SK-N-MC (cell line): Measurements from ENCODE around the gene TRMT10C.
"Not testable (repeated sequence)": the region's sequence is repeated elsewhere in the genome, so short reads cannot be mapped to it uniquely, and the experiment has no call there.

ENCODE experiments used
- DNase-seq: peaks from one replicate; pipeline ENCODE4 v3.0.0-alpha.2; 2011; ENCODE audit warnings: low read depth, low spot score
- H3K27ac ChIP-seq: fragments of 200-600 bp; sonication (generic); 2 replicates; pipeline ENCODE4 v1.5.1; 2016; ENCODE audit warnings: mixed run types
- H3K36me3 ChIP-seq: fragments of 200-600 bp; sonication (generic); 2 replicates; pipeline ENCODE4 v1.6.1; 2017; ENCODE audit warnings: antibody characterized with exemption, low read length, mixed read lengths; ENCODE audit not compliant: insufficient read depth
- H3K4me3 ChIP-seq: fragments of 200-600 bp; sonication (generic); 2 replicates; pipeline ENCODE4 v1.5.1; 2016
- H3K9ac ChIP-seq: fragments of 200-600 bp; sonication (generic); 2 replicates; pipeline ENCODE4 v1.8.0; 2017; ENCODE audit warnings: mixed run types, mixed read lengths; ENCODE audit not compliant: insufficient read length
- H3K9me3 ChIP-seq: fragments of 200-600 bp; sonication (generic); 2 replicates; pipeline ENCODE4 v1.6.1; 2017; ENCODE audit warnings: low read depth, mild to moderate bottlenecking, antibody characterized with exemption, low read length, moderate library complexity, mixed read lengths
- EZH2 ChIP-seq: fragments of 200-600 bp; sonication (generic); IDR thresholded peaks from one replicate; pipeline ENCODE4 v1.6.1; 2017; ENCODE audit warnings: antibody characterized with exemption
- FOXP2 ChIP-seq: optimal IDR thresholded peaks from 2 replicates; pipeline ENCODE3; 2011; ENCODE audit warnings: mild to moderate bottlenecking, moderate library complexity; ENCODE audit not compliant: insufficient read depth; ENCODE audit errors: extremely low read length, control extremely low read depth
- POLR2AphosphoS5 ChIP-seq: IDR thresholded peaks from 2 replicates; pipeline ENCODE4 v1.6.1; 2012; ENCODE audit warnings: mild to moderate bottlenecking, low read depth, low read length, borderline replicate concordance

The TRMT10C gene

GRCh38 chr3:101527906-101528305, 33.8 kb upstream of the TRMT10C start:
- no peaks in the 10 kb centered on the region for H3K9me3 ChIP-seq
- no peaks in the 10 kb centered on the region for H3K36me3 ChIP-seq
- no peak overlapping the region for H3K9ac ChIP-seq
- TF ChIP-seq POLR2AphosphoS5 (no peak), EZH2 (no peak), FOXP2 (no peak)
- no peak for DNase-seq
- H3K4me3 ChIP-seq = no peak overlapping the region
- no peak overlapping the region for H3K27ac ChIP-seq

- no peaks in the 10 kb centered on the region for H3K36me3 ChIP-seq
- no peak overlapping the region for H3K27ac ChIP-seq
- no peak for DNase-seq
- no peaks in the 10 kb centered on the region for H3K9me3 ChIP-seq
- no peak overlapping the region for H3K9ac ChIP-seq
- H3K4me3 ChIP-seq = no peak overlapping the region
- TF ChIP-seq POLR2AphosphoS5 (no peak), EZH2 (no peak), FOXP2 (no peak)
Observed at GRCh38 chr3:101529816-101530685, 31.6 kb upstream of the TRMT10C start.

- TF ChIP-seq FOXP2 (no peak), EZH2 (no peak), POLR2AphosphoS5 (no peak)
- Histone ChIP-seq H3K9ac (no peak overlapping the region), H3K9me3 (no peaks in the 10 kb centered on the region), H3K4me3 (no peak overlapping the region), H3K27ac (no peak overlapping the region), H3K36me3 (no peaks in the 10 kb centered on the region)
- no peak for DNase-seq
Observed at GRCh38 chr3:101530686-101531047, 31.0 kb upstream of the TRMT10C start.

- Histone ChIP-seq H3K36me3 (no peaks in the 10 kb centered on the region), H3K27ac (no peak overlapping the region), H3K9ac (no peak overlapping the region), H3K4me3 (no peak overlapping the region), H3K9me3 (no peaks in the 10 kb centered on the region)
- DNase-seq = no peak
- TF ChIP-seq EZH2 = no peak
- no peak for TF ChIP-seq FOXP2
- no peak for TF ChIP-seq POLR2AphosphoS5
Observed at GRCh38 chr3:101531473-101532086, 30.1 kb upstream of the TRMT10C start.

GRCh38 chr3:101532783-101533602, 28.7 kb upstream of the TRMT10C start:
- H3K36me3 ChIP-seq = no peaks in the 10 kb centered on the region
- H3K4me3 ChIP-seq = no peak overlapping the region
- no peak overlapping the region for H3K27ac ChIP-seq
- H3K9ac ChIP-seq = no peak overlapping the region
- TF ChIP-seq POLR2AphosphoS5 (no peak), EZH2 (no peak), FOXP2 (no peak)
- no peaks in the 10 kb centered on the region for H3K9me3 ChIP-seq
- DNase-seq = no peak

GRCh38 chr3:101533603-101533968, 28.1 kb upstream of the TRMT10C start:
- Histone ChIP-seq H3K36me3 (no peaks in the 10 kb centered on the region), H3K4me3 (no peak overlapping the region), H3K9me3 (no peaks in the 10 kb centered on the region), H3K27ac (no peak overlapping the region), H3K9ac (no peak overlapping the region)
- no peak for DNase-seq
- TF ChIP-seq POLR2AphosphoS5 (no peak), FOXP2 (no peak), EZH2 (no peak)

- DNase-seq = no peak
- Histone ChIP-seq H3K27ac (no peak overlapping the region), H3K9me3 (no peaks in the 10 kb centered on the region), H3K9ac (no peak overlapping the region), H3K36me3 (no peaks in the 10 kb centered on the region), H3K4me3 (no peak overlapping the region)
- no peak for TF ChIP-seq POLR2AphosphoS5
- TF ChIP-seq FOXP2 = no peak
- TF ChIP-seq EZH2 = no peak
Observed at GRCh38 chr3:101535221-101535620, 26.4 kb upstream of the TRMT10C start.

GRCh38 chr3:101536266-101536665, 25.4 kb upstream of the TRMT10C start:
- no peak overlapping the region for H3K27ac ChIP-seq
- H3K9me3 ChIP-seq = no peaks in the 10 kb centered on the region
- DNase-seq = no peak
- H3K36me3 ChIP-seq = no peaks in the 10 kb centered on the region
- no peak overlapping the region for H3K4me3 ChIP-seq
- H3K9ac ChIP-seq = no peak overlapping the region
- TF ChIP-seq FOXP2 = no peak

GRCh38 chr3:101536955-101537354, 24.7 kb upstream of the TRMT10C start:
- H3K36me3 ChIP-seq, H3K9me3 ChIP-seq, H3K27ac ChIP-seq: not testable (repeated sequence)

More at GRCh38 chr3:101536955-101537354, 24.7 kb upstream of the TRMT10C start:
- not testable (repeated sequence) for H3K4me3 ChIP-seq, H3K9ac ChIP-seq, DNase-seq
